HUES64 (cell line): ENCODE results near the gene GSDMA.

Experiments
- H3K27ac ChIP-seq: 2 replicates; pipeline ENCODE4 v1.7.0; 2013; ENCODE audit warnings: low read depth, low read length, inconsistent platforms
- H3K27me3 ChIP-seq: 2 replicates; pipeline ENCODE4 v1.6.1; 2013; ENCODE audit warnings: mild to moderate bottlenecking, low read length; ENCODE audit not compliant: insufficient read depth
- H3K36me3 ChIP-seq: 2 replicates; pipeline ENCODE4 v1.6.1; 2013; ENCODE audit warnings: mild to moderate bottlenecking, low read length; ENCODE audit not compliant: insufficient read depth
- H3K4me1 ChIP-seq: 2 replicates; pipeline ENCODE4 v1.6.1; 2013; ENCODE audit warnings: mild to moderate bottlenecking, low read length, moderate library complexity; ENCODE audit not compliant: insufficient read depth
- H3K4me3 ChIP-seq: 2 replicates; pipeline ENCODE4 v1.5.1; 2013; ENCODE audit warnings: mild to moderate bottlenecking, low read length, moderate library complexity
- H3K9ac ChIP-seq: 2 replicates; pipeline ENCODE4 v1.6.1; 2013; ENCODE audit warnings: mild to moderate bottlenecking, low read depth, low read length
- H3K9me3 ChIP-seq: 2 replicates; pipeline ENCODE4 v1.6.1; 2013; ENCODE audit warnings: low read depth, low read length; ENCODE audit not compliant: insufficient read depth
- WGBS: fragments of 150-250, 120-280 bp; methylation state at CpG from one replicate; pipeline ENCODE4 v1.1.7; 2013; ENCODE audit warnings: missing lambda C conversion rate; 5-methylcytosine and 5-hydroxymethylcytosine counted together

Gene GSDMA

DNA sequence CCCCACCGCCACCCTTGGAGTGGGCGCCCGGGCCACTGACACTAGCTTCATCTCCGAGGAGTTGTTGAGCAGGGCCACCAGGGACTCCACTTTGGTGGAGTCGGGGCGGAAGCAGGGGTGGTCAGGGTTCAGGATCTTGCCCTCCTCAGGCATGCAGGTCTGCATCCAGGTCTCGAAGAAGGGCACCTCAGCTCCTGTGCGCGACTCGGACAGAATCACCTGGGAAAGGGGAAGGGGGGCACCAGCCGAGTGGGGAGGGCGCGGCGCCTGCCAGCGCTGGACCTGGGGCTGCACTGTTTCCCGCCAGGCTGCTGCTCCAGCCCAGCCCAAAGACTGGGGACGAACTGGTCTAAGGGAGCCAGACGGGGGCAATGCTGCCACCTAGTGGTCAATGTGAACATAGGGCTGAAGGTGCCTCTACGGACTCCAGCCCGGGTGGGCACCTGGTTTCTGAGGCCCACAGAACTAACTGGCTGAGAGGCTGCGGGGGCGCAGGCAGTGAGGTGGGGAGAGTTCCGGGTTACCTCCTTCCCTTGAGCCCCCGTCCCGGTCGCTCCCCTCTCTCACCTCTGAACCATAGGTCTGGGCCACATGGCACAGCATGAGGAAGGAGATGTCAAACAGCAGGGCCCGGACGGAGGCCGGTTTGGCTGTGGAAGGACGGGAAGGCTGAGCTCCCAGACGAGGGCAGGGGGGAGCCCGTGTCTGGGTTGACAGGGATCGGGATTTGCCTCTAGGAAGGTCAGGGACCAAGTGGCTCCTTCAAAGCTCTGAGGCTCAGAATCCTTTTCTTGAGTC is 64.2 kb downstream of the GSDMA start:
- H3K27me3 ChIP-seq: no peaks in the 10 kb centered on the region
- H3K4me1 ChIP-seq: no peaks in the 10 kb centered on the region; the same call in 1 of the 2 replicates
- H3K36me3 ChIP-seq: peaks cover 76% of the 10 kb centered on the region
- H3K9ac ChIP-seq: no peak overlapping the region
- no peak overlapping the region for H3K4me3 ChIP-seq
- 57% methylated on average over 33 of the region's 33 CpGs for WGBS
- H3K27ac ChIP-seq: no peak overlapping the region; the same call in 1 of the 2 replicates
- no peaks in the 10 kb centered on the region for H3K9me3 ChIP-seq
